PC-9 (cell line): ENCODE measurements around the gene SOWAHC. TPM values are rescaled to one million over a fixed set of nuclear protein-coding genes. Genes with fewer than 3 reads are reported as not detected.
"Not testable (repeated sequence)": the region's sequence is repeated elsewhere in the genome, so short reads cannot be mapped to it uniquely, and the experiment has no call there.

Source experiments
- BruUV-seq: library from RNA; stranded (reverse); fragments of 400-500 nt; replicated peaks from 2 replicates; lab custom pipeline; 2021; lab: Mats Ljungman, UMichigan
- CTCF ChIA-PET: fragments of 300-600 bp; sonication (Branson Sonifier 250); formaldehyde crosslinking; loops from one replicate; lab custom pipeline; 2022; ENCODE audit warnings: antibody characterized with exemption; lab: Charles Lee
- POLR2A ChIA-PET: fragments of 300-600 bp; sonication (Branson Sonifier 250); formaldehyde crosslinking; loops from one replicate; lab custom pipeline; 2022; ENCODE audit warnings: antibody characterized with exemption; ENCODE audit not compliant: unreplicated experiment; lab: Charles Lee
- DNase-seq, 2 experiments: peaks; one replicate each; pipeline versions ENCODE4 v3.0.0 to v3.0.0-alpha.2; 2015 to 2022; ENCODE audit warnings: mixed read lengths in 1 of 2
- H2AFZ ChIP-seq: fragments of 200-600 bp; sonication (generic); 2 replicates; pipeline ENCODE4 v1.8.1; 2017; ENCODE audit warnings: antibody characterized with exemption
- H3F3A ChIP-seq: fragments of 200-600 bp; sonication (generic); 2 replicates; pipeline ENCODE4 v1.8.1; 2017; ENCODE audit warnings: antibody characterized with exemption, mild to moderate bottlenecking, low read depth; ENCODE audit not compliant: insufficient read depth
- H3K27ac ChIP-seq: fragments of 200-600 bp; sonication (generic); 2 replicates; pipeline ENCODE4 v1.6.1; 2016; ENCODE audit warnings: mixed run types
- H3K27me3 ChIP-seq: fragments of 200-600 bp; sonication (generic); 2 replicates; pipeline ENCODE4 v1.6.1; 2016; ENCODE audit warnings: low read depth, mixed run types; ENCODE audit not compliant: insufficient read depth
- H3K36me3 ChIP-seq: fragments of 200-600 bp; sonication (generic); 2 replicates; pipeline ENCODE4 v1.6.1; 2016; ENCODE audit warnings: low read depth, mixed run types
- H3K4me1 ChIP-seq: fragments of 200-600 bp; sonication (generic); replicated peaks from 2 replicates; pipeline ENCODE4 v1.6.1; 2016; ENCODE audit warnings: mixed run types; ENCODE audit not compliant: insufficient read depth
- H3K4me2 ChIP-seq: fragments of 200-600 bp; sonication (generic); 2 replicates; pipeline ENCODE4 v1.6.1; 2017; ENCODE audit warnings: mixed run types
- H3K4me3 ChIP-seq: fragments of 200-600 bp; sonication (generic); 2 replicates; pipeline ENCODE4 v1.6.1; 2016; ENCODE audit warnings: mixed run types
- H3K79me2 ChIP-seq: fragments of 200-600 bp; sonication (generic); 2 replicates; pipeline ENCODE4 v1.6.1; 2017; ENCODE audit warnings: low read depth, mixed run types
- H3K9me2 ChIP-seq: fragments of 200-600 bp; sonication (generic); 2 replicates; pipeline ENCODE4 v1.8.1; 2017; ENCODE audit warnings: mild to moderate bottlenecking; ENCODE audit not compliant: insufficient read depth
- H3K9me3 ChIP-seq: fragments of 200-600 bp; sonication (generic); 2 replicates; pipeline ENCODE4 v1.8.1; 2016; ENCODE audit warnings: low read depth; ENCODE audit not compliant: insufficient read depth
- H4K20me1 ChIP-seq: fragments of 200-600 bp; sonication (generic); 2 replicates; pipeline ENCODE4 v1.8.1; 2017; ENCODE audit not compliant: insufficient read depth
- EZH2 ChIP-seq: fragments of 200-600 bp; sonication (generic); IDR thresholded peaks from 2 replicates; pipeline ENCODE4 v1.8.0; 2017; ENCODE audit warnings: antibody characterized with exemption, low read depth
- intact Hi-C: fragments of 100-400 bp; cut with micrococcal nuclease; formaldehyde crosslinking; loops from one replicate; pipeline ENCODE4 v1.10.0; 2022; ENCODE audit not compliant: unreplicated experiment
- total RNA-seq: library from RNA; stranded (reverse); gene quantifications from 2 replicates; pipeline ENCODE4 v1.2.3, GENCODE V29; 2021
- TF ChIP-seq, protein P1 (sequence below): fragments of 200-600 bp; sonication (generic); conservative IDR thresholded peaks from 2 replicates; pipeline ENCODE4 v1.6.1; 2017; ENCODE audit warnings: mixed run types, antibody characterized with exemption, mild to moderate bottlenecking, moderate library complexity

Gene SOWAHC
- total RNA-seq, 1 experiment from 2014 or later, result 14.3 TPM

DNA sequence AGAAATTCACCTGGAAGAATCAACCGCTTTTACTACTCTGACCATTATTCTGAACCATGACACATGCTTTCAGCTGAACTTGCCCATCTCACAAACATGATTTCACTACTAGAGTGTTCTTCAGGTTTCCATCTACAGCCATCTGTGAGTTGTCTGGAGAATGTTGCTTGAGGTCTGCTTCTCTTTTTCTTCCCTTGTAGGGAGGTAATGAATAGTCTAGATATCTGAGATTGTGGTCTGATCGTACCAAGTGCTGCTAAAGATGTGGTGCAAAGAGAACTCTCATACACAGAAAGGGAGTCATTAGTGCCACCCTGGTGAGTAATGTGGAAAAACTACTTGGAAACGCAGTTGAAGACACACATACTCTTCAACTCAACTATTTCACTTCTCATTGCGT, 10.2 kb downstream of the SOWAHC start:
- Histone ChIP-seq H2AFZ (no peak overlapping the region), H3K79me2 (peaks cover 2% of the 10 kb centered on the region; the same call in 1 of the 2 replicates), H3K9me3 (no peaks in the 10 kb centered on the region; the same call in 1 of the 2 replicates), H3K4me2 (peak overlapping the region; percentile 41; the same call in 1 of the 2 replicates), H3K9me2 (no peaks in the 10 kb centered on the region), H3F3A (peaks cover 18% of the 10 kb centered on the region; the same call in 1 of the 2 replicates), H3K4me3 (no peak overlapping the region), H3K27ac (no peak overlapping the region), H3K27me3 (no peaks in the 10 kb centered on the region), H3K36me3 (no peaks in the 10 kb centered on the region), H4K20me1 (no peaks in the 10 kb centered on the region), H3K4me1 (peaks cover 25% of the 10 kb centered on the region)
- ChIA-PET POLR2A (no interaction called here), CTCF (no interaction called here)
- intact Hi-C loops, result no loop called here
- peak in 1 of 2 experiments; percentile 16 for DNase-seq
- TF ChIP-seq EZH2, result no peak
- TF ChIP-seq, protein P1, sequence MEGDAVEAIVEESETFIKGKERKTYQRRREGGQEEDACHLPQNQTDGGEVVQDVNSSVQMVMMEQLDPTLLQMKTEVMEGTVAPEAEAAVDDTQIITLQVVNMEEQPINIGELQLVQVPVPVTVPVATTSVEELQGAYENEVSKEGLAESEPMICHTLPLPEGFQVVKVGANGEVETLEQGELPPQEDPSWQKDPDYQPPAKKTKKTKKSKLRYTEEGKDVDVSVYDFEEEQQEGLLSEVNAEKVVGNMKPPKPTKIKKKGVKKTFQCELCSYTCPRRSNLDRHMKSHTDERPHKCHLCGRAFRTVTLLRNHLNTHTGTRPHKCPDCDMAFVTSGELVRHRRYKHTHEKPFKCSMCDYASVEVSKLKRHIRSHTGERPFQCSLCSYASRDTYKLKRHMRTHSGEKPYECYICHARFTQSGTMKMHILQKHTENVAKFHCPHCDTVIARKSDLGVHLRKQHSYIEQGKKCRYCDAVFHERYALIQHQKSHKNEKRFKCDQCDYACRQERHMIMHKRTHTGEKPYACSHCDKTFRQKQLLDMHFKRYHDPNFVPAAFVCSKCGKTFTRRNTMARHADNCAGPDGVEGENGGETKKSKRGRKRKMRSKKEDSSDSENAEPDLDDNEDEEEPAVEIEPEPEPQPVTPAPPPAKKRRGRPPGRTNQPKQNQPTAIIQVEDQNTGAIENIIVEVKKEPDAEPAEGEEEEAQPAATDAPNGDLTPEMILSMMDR, result no peak
- no TSS peak for BruUV-seq

DNA sequence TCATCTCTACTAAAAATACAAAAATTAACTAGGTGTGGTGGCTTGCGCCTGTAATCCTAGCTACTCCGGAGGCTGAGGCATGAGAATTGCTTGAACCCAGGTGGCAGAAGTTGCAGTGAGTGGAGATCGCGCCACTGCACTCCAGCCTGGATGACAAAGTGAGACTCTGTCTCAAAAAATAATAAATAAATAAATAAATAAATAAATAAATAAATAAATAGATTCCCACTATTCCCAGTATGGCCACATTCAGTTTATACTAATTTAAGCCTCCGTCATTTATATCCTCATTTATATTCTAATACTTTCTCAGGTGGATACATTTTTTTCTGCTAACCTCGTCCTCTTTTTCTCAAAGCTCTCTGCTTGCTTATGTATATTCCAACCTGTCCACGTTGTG, 14.2 kb downstream of the SOWAHC start:
- H3K36me3 ChIP-seq, H3K9me2 ChIP-seq, H2AFZ ChIP-seq, H3K4me3 ChIP-seq, H3K79me2 ChIP-seq, CTCF ChIA-PET, H3K27ac ChIP-seq, H3K4me2 ChIP-seq, H4K20me1 ChIP-seq, BruUV-seq, H3K27me3 ChIP-seq, intact Hi-C loops, POLR2A ChIA-PET, H3K9me3 ChIP-seq, DNase-seq: not testable (repeated sequence)
- Histone ChIP-seq H3F3A (peaks cover 29% of the 10 kb centered on the region), H3K4me1 (peaks cover 36% of the 10 kb centered on the region)

DNA sequence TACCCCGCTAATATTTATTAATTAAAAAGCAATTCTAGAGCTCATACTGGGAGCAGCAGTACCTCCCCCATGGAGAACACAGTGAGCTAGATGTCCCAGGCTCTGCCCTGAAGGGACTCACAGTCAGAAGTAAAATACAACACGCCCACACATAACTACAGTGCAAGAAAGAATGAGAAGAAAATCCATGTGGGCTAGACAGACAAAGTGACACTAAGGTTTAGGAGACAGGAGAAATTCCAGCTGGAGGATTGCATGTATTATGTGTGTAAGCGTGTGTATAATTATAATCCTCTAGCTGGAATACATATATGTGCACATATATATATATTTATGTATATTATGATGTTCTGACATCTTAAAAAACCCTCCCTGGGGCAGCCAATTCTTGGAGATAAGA, 15.7 kb downstream of the SOWAHC start:
- no peak overlapping the region for H3K4me3 ChIP-seq
- BruUV-seq, result no TSS peak
- H2AFZ ChIP-seq, result no peak overlapping the region

More for the DNA sequence above, 15.7 kb downstream of the SOWAHC start:
- ChIA-PET POLR2A (no interaction called here), CTCF (no interaction called here)
- Histone ChIP-seq H3K9me3 (no peaks in the 10 kb centered on the region), H3K27ac (no peak overlapping the region), H3F3A (peaks cover 23% of the 10 kb centered on the region), H3K36me3 (no peaks in the 10 kb centered on the region), H3K9me2 (no peaks in the 10 kb centered on the region), H3K27me3 (no peaks in the 10 kb centered on the region), H4K20me1 (no peaks in the 10 kb centered on the region), H3K4me2 (no peak overlapping the region), H3K79me2 (no peaks in the 10 kb centered on the region), H3K4me1 (peaks cover 25% of the 10 kb centered on the region)
- intact Hi-C loops, result no loop called here
- no peak for DNase-seq
- TF ChIP-seq, protein P1, result no peak
- TF ChIP-seq EZH2, result no peak
